ENCODE results near the gene TMEM151B.

Gene TMEM151B

GRCh38 chr6:44261581-44261980 lies 8.7 kb upstream of the TMEM151B start:
- peaks cover 66% of the 10 kb centered on the region for H3K4me1 ChIP-seq (ENCODE audit: low read length)
- peak overlapping the region; percentile 84 for H3K4me3 ChIP-seq (ENCODE audit: low read length)
- peak overlapping the region; percentile 99 for H3K9ac ChIP-seq (ENCODE audit: low read length)
- H3K27ac ChIP-seq (ENCODE audit: low read length): peak overlapping the region; percentile 94
- no peak overlapping the region for H2AFZ ChIP-seq (ENCODE audit: low read depth, low read length)
- H3K27me3 ChIP-seq (ENCODE audit: low read depth, low read length): no peaks in the 10 kb centered on the region
- no peaks in the 10 kb centered on the region for H3K9me3 ChIP-seq (ENCODE audit: insufficient read depth, low read length)
- H3K79me2 ChIP-seq (ENCODE audit: low read length): peaks cover 78% of the 10 kb centered on the region
- peaks cover 68% of the 10 kb centered on the region for H3K36me3 ChIP-seq (replicated peaks; ENCODE audit: low read depth, low read length)
- TF ChIP-seq EZH2phosphoT487 (IDR thresholded peaks at IDR 0.05; ENCODE audit: low read depth): no peak
- peaks cover 23% of the 10 kb centered on the region for H4K20me1 ChIP-seq (ENCODE audit: insufficient read depth, low read length)
- peak overlapping the region; percentile 99 for H3K4me2 ChIP-seq (ENCODE audit: low read length)

GRCh38 chr6:44262467-44263353 lies 7.5 kb upstream of the TMEM151B start:
- peak overlapping the region; percentile 94 for H3K27ac ChIP-seq (ENCODE audit: low read length)
- no peaks in the 10 kb centered on the region for H3K9me3 ChIP-seq (ENCODE audit: insufficient read depth, low read length)
- H4K20me1 ChIP-seq (ENCODE audit: insufficient read depth, low read length): peaks cover 23% of the 10 kb centered on the region
- TF ChIP-seq EZH2phosphoT487 (IDR thresholded peaks at IDR 0.05; ENCODE audit: low read depth): no peak
- TF ChIP-seq CTCF (IDR thresholded peaks at IDR 0.05; ENCODE audit: low read depth, low read length): no peak
- H3K4me3 ChIP-seq (ENCODE audit: low read length): peak overlapping the region; percentile 84
- peaks cover 68% of the 10 kb centered on the region for H3K36me3 ChIP-seq (replicated peaks; ENCODE audit: low read depth, low read length)
- H3K4me2 ChIP-seq (ENCODE audit: low read length): peak overlapping the region; percentile 99
- no peaks in the 10 kb centered on the region for H3K27me3 ChIP-seq (ENCODE audit: low read depth, low read length)
- peaks cover 71% of the 10 kb centered on the region for H3K79me2 ChIP-seq (ENCODE audit: low read length)
- H3K4me1 ChIP-seq (ENCODE audit: low read length): peaks cover 72% of the 10 kb centered on the region
- H2AFZ ChIP-seq (ENCODE audit: low read depth, low read length): no peak overlapping the region
- peak overlapping the region; percentile 99 for H3K9ac ChIP-seq (ENCODE audit: low read length)

GRCh38 chr6:44263354-44264100 lies 6.7 kb upstream of the TMEM151B start:
- H3K4me2 ChIP-seq (ENCODE audit: low read length): peak overlapping the region; percentile 99
- no peaks in the 10 kb centered on the region for H3K27me3 ChIP-seq (ENCODE audit: low read depth, low read length)
- peaks cover 23% of the 10 kb centered on the region for H4K20me1 ChIP-seq (ENCODE audit: insufficient read depth, low read length)
- no peak for TF ChIP-seq EZH2phosphoT487 (IDR thresholded peaks at IDR 0.05; ENCODE audit: low read depth)
- no peak for TF ChIP-seq CTCF (IDR thresholded peaks at IDR 0.05; ENCODE audit: low read depth, low read length)
- no peaks in the 10 kb centered on the region for H3K9me3 ChIP-seq (ENCODE audit: insufficient read depth, low read length)
- peaks cover 62% of the 10 kb centered on the region for H3K36me3 ChIP-seq (replicated peaks; ENCODE audit: low read depth, low read length)
- H3K9ac ChIP-seq (ENCODE audit: low read length): peak overlapping the region; percentile 99
- peak overlapping the region; percentile 84 for H3K4me3 ChIP-seq (ENCODE audit: low read length)
- peaks cover 69% of the 10 kb centered on the region for H3K79me2 ChIP-seq (ENCODE audit: low read length)
- peak overlapping the region; percentile 94 for H3K27ac ChIP-seq (ENCODE audit: low read length)
- no peak overlapping the region for H2AFZ ChIP-seq (ENCODE audit: low read depth, low read length)
- H3K4me1 ChIP-seq (ENCODE audit: low read length): peaks cover 72% of the 10 kb centered on the region

- Histone ChIP-seq H3K27ac (ENCODE audit: low read length) (peak overlapping the region; percentile 94), H3K4me3 (ENCODE audit: low read length) (peak overlapping the region; percentile 84), H3K36me3 (replicated peaks; ENCODE audit: low read depth, low read length) (peaks cover 53% of the 10 kb centered on the region), H3K27me3 (ENCODE audit: low read depth, low read length) (no peaks in the 10 kb centered on the region), H3K9ac (ENCODE audit: low read length) (peak overlapping the region; percentile 99), H4K20me1 (ENCODE audit: insufficient read depth, low read length) (peaks cover 19% of the 10 kb centered on the region), H3K4me2 (ENCODE audit: low read length) (peak overlapping the region; percentile 99), H3K79me2 (ENCODE audit: low read length) (peaks cover 60% of the 10 kb centered on the region), H3K9me3 (ENCODE audit: insufficient read depth, low read length) (no peaks in the 10 kb centered on the region), H3K4me1 (ENCODE audit: low read length) (peaks cover 72% of the 10 kb centered on the region), H2AFZ (ENCODE audit: low read depth, low read length) (no peak overlapping the region)
- TF ChIP-seq CTCF (IDR thresholded peaks at IDR 0.05; ENCODE audit: low read depth, low read length) (no peak; the same call in 1 of the 2 replicates), EZH2phosphoT487 (IDR thresholded peaks at IDR 0.05; ENCODE audit: low read depth) (no peak)
Measured at GRCh38 chr6:44264154-44265006, 5.9 kb upstream of the TMEM151B start.

All from OCI-LY3 (cell line).